A549 (cell line): ENCODE measurements around the gene MED28. TPM values are rescaled to one million over a fixed set of nuclear protein-coding genes. Genes with fewer than 3 reads are reported as not detected.

ENCODE experiments used
- ATAC-seq, 2 experiments: fragments of 200-7000 bp in 1 of 2; fragments of >200 bp in 1 of 2; cut with Nextera tagmentation in 1 of 2; cut with Tn5 transposase in 1 of 2; 3 replicates each; pipeline versions ENCODE4 v1.8.0 to v1.9.1; 2018 to 2020; ENCODE audit warnings: mild to moderate bottlenecking in 1 of 2, moderate library complexity in 1 of 2
- CTCF ChIA-PET: fragments of 300-600 bp; sonication (Branson Sonifier 250); formaldehyde crosslinking; extraction: SDS; loops from one replicate; lab custom pipeline; 2021; ENCODE audit warnings: antibody characterized with exemption, inconsistent platforms; lab: Yijun Ruan, JAX
- POLR2A ChIA-PET: fragments of 350-600 bp; formaldehyde crosslinking; extraction: SDS; loops from one replicate; lab custom pipeline; 2021; ENCODE audit warnings: antibody characterized with exemption, inconsistent platforms; lab: Yijun Ruan, JAX
- DNase-seq, 2 experiments: peaks; one replicate each; pipeline versions ENCODE4 v3.0.0 to v3.0.0-alpha.2; 2011 to 2016; ENCODE audit warnings: low read depth in 1 of 2, low spot score in 1 of 2
- FAIRE-seq: peaks from 2 replicates; lab custom pipeline; 2011; peaks lifted over from hg19 to GRCh38; lab: Jason Lieb, UNC
- H3K27ac ChIP-seq, 2 experiments: fragments of >200 bp; sonication (Bioruptor Twin); formaldehyde crosslinking; 3 replicates each; pipeline ENCODE4 v1.5.1; 2016 to 2017
- H3K4me1 ChIP-seq: fragments of >200 bp; sonication (Bioruptor Twin); formaldehyde crosslinking; 3 replicates; pipeline ENCODE4 v1.6.1; 2016
- H3K4me2 ChIP-seq: fragments of >200 bp; sonication (Bioruptor Twin); formaldehyde crosslinking; 3 replicates; pipeline ENCODE4 v1.6.1; 2016
- H3K4me3 ChIP-seq: fragments of >200 bp; sonication (Bioruptor Twin); formaldehyde crosslinking; 3 replicates; pipeline ENCODE4 v1.5.1; 2016
- H3K9me3 ChIP-seq: fragments of >200 bp; sonication (Bioruptor Twin); formaldehyde crosslinking; 3 replicates; pipeline ENCODE4 v1.6.1; 2016
- BHLHE40 ChIP-seq: IDR thresholded peaks from 2 replicates; pipeline ENCODE4 v1.6.1; 2012; ENCODE audit warnings: low read depth, low read length, inconsistent platforms
- CBX8 ChIP-seq: fragments of 200-600 bp; sonication (generic); IDR thresholded peaks from 2 replicates; pipeline ENCODE4 v1.6.1; 2016
- EHF ChIP-seq: fragments of 250-450 bp; sonication (Bioruptor Pico); IDR thresholded peaks from 2 replicates; pipeline ENCODE4 v1.5.0; 2020; ENCODE audit warnings: mild to moderate bottlenecking
- ESRRA ChIP-seq: fragments of 150-350 bp; IDR thresholded peaks from 2 replicates; pipeline ENCODE4 v1.6.1; 2014; ENCODE audit warnings: mild to moderate bottlenecking, low read length, borderline replicate concordance
- FOSB ChIP-seq: fragments of 250-450 bp; sonication (Bioruptor Pico); IDR thresholded peaks from 2 replicates; pipeline ENCODE4 v1.5.0; 2020; ENCODE audit warnings: mild to moderate bottlenecking, moderate library complexity
- FOXS1 ChIP-seq: fragments of 250-450 bp; sonication (Bioruptor Pico); IDR thresholded peaks from 2 replicates; pipeline ENCODE4 v1.5.0; 2020; ENCODE audit warnings: mild to moderate bottlenecking, moderate library complexity
- GATA3 ChIP-seq: IDR thresholded peaks from 2 replicates; pipeline ENCODE4 v1.6.1; 2012; ENCODE audit warnings: borderline replicate concordance
- HOXA7 ChIP-seq: fragments of 250-450 bp; sonication (Bioruptor Pico); IDR thresholded peaks from 2 replicates; pipeline ENCODE4 v1.5.0; 2020; ENCODE audit warnings: mild to moderate bottlenecking, moderate library complexity
- HOXB13 ChIP-seq: fragments of 250-450 bp; sonication (Bioruptor Pico); IDR thresholded peaks from 2 replicates; pipeline ENCODE4 v1.5.0; 2020; ENCODE audit warnings: low read depth, mild to moderate bottlenecking, moderate library complexity
- JUNB ChIP-seq: fragments of >200 bp; sonication (Bioruptor Twin); formaldehyde crosslinking; IDR thresholded peaks from 2 replicates; pipeline ENCODE4 v1.6.1; 2016
- MAFK ChIP-seq: fragments of 450-650 bp; IDR thresholded peaks from 2 replicates; pipeline ENCODE4 v1.6.1; 2014; ENCODE audit not compliant: partially characterized antibody
- MAZ ChIP-seq: fragments of 150-350 bp; IDR thresholded peaks from 2 replicates; pipeline ENCODE4 v1.6.1; 2014; ENCODE audit warnings: antibody characterized with exemption, low read depth, low read length, borderline replicate concordance
- POLR2AphosphoS2 ChIP-seq: conservative IDR thresholded peaks from 2 replicates; pipeline ENCODE4 v1.6.1; 2012; ENCODE audit warnings: low read length, improper control_type of control experiment, inconsistent platforms
- RAD21 ChIP-seq, 2 experiments: fragments of >200 bp in 1 of 2; sonication (Bioruptor Twin) in 1 of 2; formaldehyde crosslinking in 1 of 2; IDR thresholded peaks in 1 of 2; conservative IDR thresholded peaks in 1 of 2; 2 replicates in 1 of 2; 3 replicates in 1 of 2; pipeline ENCODE4 v1.6.1; 2012 to 2018; ENCODE audit warnings: inconsistent platforms in 1 of 2
- RARB ChIP-seq: fragments of 250-450 bp; sonication (Bioruptor Pico); IDR thresholded peaks from 2 replicates; pipeline ENCODE4 v1.8.0; 2021; ENCODE audit warnings: mild to moderate bottlenecking, moderate library complexity
- RNF2 ChIP-seq: fragments of 200-600 bp; sonication (generic); IDR thresholded peaks from 2 replicates; pipeline ENCODE4 v1.6.1; 2016; ENCODE audit warnings: low read depth, mild to moderate bottlenecking, antibody characterized with exemption, moderate library complexity, borderline replicate concordance
- SREBF2 ChIP-seq: fragments of 450-650 bp; IDR thresholded peaks from 2 replicates; pipeline ENCODE4 v1.6.1; 2014; ENCODE audit warnings: mild to moderate bottlenecking, moderate library complexity
- ZFP36 ChIP-seq: fragments of 450-650 bp; IDR thresholded peaks from 2 replicates; pipeline ENCODE4 v1.6.1; 2014; ENCODE audit warnings: borderline replicate concordance; ENCODE audit not compliant: partially characterized antibody
- WGBS: methylation state at CpG from one replicate; pipeline ENCODE4 v1.1.6; 2017; ENCODE audit errors: missing lambda C conversion rate; 5-methylcytosine and 5-hydroxymethylcytosine counted together
- polyA plus RNA-seq, 4 experiments: library from polyadenylated mRNA; depleted of rRNA in 3 of 4; stranded (reverse); fragments of >200 nt; fragmentation: RNase III in 1 of 4; extraction: RNeasy Plus Mini Kit Qiagen cat#74134 plus additional on column Dnase treatment in 1 of 4; gene quantifications; 2 replicates in 3 of 4; 3 replicates in 1 of 4; pipeline ENCODE4 v1.2.3, GENCODE V29; 2011 to 2017
- TF ChIP-seq, protein P1 (sequence below): fragments of 250-450 bp; sonication (Bioruptor Pico); IDR thresholded peaks from 2 replicates; pipeline ENCODE4 v1.5.0; 2021; ENCODE audit warnings: mild to moderate bottlenecking, moderate library complexity, borderline replicate concordance
- TF ChIP-seq, protein P2 (sequence below): fragments of 450-650 bp; IDR thresholded peaks from 2 replicates; pipeline ENCODE4 v1.6.1; 2014; ENCODE audit warnings: antibody characterized with exemption
- TF ChIP-seq, protein P3 (sequence below): IDR thresholded peaks from 2 replicates; pipeline ENCODE4 v1.6.1; 2012
- TF ChIP-seq, protein P4 (sequence below): IDR thresholded peaks from 2 replicates; pipeline ENCODE4 v1.6.1; 2012; ENCODE audit warnings: low read depth, borderline replicate concordance
- TF ChIP-seq, protein P5 (sequence below): IDR thresholded peaks from 2 replicates; pipeline ENCODE4 v1.6.1; 2012

Gene MED28
- polyA plus RNA-seq, 2 of the 4 experiments (the other 2 are of a cell fraction), result 15.5 to 30.8 TPM

DNA sequence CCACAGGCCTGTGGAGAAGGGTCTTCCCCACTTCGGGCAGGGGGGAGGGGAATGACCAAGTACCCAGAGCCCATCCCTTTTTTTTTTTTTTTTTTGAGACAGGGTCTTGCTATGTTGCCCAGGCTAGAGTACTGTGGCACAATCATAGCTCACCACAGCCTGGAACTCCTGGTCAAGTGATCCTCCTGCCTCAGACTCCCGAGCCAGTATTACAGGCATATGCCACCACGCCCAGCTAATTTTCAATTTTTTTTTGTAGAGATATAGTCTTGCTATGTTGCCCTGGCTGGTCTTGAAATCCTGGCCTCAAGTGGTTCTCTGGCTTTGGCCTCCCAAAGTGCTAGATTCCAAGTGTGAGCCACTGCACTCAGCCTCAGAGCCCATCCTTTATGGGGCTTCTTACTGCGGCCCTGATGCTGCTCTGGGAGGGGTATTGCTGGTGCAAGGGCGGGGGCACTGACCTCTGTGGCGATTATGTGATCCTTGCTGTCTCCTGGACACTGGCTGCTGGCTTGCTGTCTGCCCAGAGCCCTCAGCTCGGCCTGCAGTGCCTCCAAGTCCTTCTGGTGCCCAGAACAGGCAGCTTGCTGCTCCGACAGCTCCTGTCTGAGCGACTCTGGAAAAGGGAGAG is 32.9 kb downstream of the MED28 start:
- no peak for FAIRE-seq
- H3K4me3 ChIP-seq, result no peak overlapping the region
- H3K9me3 ChIP-seq, result peaks cover 6% of the 10 kb centered on the region; the same call in 1 of the 3 replicates
- no peak overlapping the region for H3K4me2 ChIP-seq
- TF ChIP-seq CBX8, result no peak
- no peak for TF ChIP-seq ESRRA
- TF ChIP-seq, protein P1, sequence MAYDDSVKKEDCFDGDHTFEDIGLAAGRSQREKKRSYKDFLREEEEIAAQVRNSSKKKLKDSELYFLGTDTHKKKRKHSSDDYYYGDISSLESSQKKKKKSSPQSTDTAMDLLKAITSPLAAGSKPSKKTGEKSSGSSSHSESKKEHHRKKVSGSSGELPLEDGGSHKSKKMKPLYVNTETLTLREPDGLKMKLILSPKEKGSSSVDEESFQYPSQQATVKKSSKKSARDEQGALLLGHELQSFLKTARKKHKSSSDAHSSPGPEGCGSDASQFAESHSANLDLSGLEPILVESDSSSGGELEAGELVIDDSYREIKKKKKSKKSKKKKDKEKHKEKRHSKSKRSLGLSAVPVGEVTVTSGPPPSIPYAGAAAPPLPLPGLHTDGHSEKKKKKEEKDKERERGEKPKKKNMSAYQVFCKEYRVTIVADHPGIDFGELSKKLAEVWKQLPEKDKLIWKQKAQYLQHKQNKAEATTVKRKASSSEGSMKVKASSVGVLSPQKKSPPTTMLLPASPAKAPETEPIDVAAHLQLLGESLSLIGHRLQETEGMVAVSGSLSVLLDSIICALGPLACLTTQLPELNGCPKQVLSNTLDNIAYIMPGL (CRISPR knock-in tag), result no peak
- TF ChIP-seq MAFK, result no peak
- no peak for TF ChIP-seq JUNB
- TF ChIP-seq FOXS1 (CRISPR knock-in tag), result no peak
- TF ChIP-seq HOXA7 (CRISPR knock-in tag), result no peak
- no peak for TF ChIP-seq POLR2AphosphoS2
- TF ChIP-seq, protein P2, sequence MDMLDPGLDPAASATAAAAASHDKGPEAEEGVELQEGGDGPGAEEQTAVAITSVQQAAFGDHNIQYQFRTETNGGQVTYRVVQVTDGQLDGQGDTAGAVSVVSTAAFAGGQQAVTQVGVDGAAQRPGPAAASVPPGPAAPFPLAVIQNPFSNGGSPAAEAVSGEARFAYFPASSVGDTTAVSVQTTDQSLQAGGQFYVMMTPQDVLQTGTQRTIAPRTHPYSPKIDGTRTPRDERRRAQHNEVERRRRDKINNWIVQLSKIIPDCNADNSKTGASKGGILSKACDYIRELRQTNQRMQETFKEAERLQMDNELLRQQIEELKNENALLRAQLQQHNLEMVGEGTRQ, result no peak
- TF ChIP-seq, all 56 proteins: peak for 0
- no peak for DNase-seq
- POLR2A ChIA-PET, result no interaction called here
- ATAC-seq, result peak in 1 of 2 experiments; percentile 23; a peak in 2 of 6 replicates
- CTCF ChIA-PET, result interaction anchor here (0.6 to 1.0 kb wide), 2 partner anchors 10 to 704 kb away, joined by 3 to 6 read pairs; no protein-coding TSS in a partner anchor
- Histone ChIP-seq H3K27ac (no peak overlapping the region), H3K4me1 (no peaks in the 10 kb centered on the region)
- 43% methylated on average over 7 of the region's 9 CpGs for WGBS

DNA sequence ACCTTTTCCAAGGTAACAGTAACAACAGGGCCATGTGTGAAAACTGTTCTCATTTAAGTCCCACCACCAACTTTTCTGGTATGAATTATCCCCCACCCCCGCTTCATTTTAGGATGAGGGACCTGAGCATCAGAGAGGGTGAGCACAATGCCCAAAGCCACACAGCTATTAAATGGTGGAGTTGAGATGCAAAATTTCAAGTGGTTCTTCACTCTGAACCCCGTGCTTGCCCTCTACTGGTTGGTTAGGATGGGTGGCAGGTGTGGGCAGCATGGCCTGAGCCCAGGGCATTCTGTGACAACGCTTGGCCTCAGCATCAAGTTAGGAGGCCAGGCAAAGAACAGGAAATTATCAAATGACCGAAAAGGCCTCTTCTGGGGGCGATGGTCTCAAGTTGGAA is 33.5 kb downstream of the MED28 start:
- ChIA-PET CTCF (no interaction called here), POLR2A (no interaction called here)
- no peak for FAIRE-seq
- DNase-seq, result peak in 1 of 2 experiments; percentile 11
- no peaks in the 10 kb centered on the region for H3K4me1 ChIP-seq
- no peak overlapping the region for H3K4me2 ChIP-seq
- H3K4me3 ChIP-seq, result no peak overlapping the region
- peak; percentile 63 to 76; a peak in 5 of 6 replicates for ATAC-seq
- TF ChIP-seq CBX8, result no peak
- no peak for TF ChIP-seq RARB (CRISPR knock-in tag)
- peak; percentile 18 for TF ChIP-seq ZFP36
- no peak for TF ChIP-seq FOSB (CRISPR knock-in tag)
- no peaks in the 10 kb centered on the region for H3K9me3 ChIP-seq
- 41% methylated on average over 5 of the region's 5 CpGs for WGBS
- no peak overlapping the region for H3K27ac ChIP-seq

DNA sequence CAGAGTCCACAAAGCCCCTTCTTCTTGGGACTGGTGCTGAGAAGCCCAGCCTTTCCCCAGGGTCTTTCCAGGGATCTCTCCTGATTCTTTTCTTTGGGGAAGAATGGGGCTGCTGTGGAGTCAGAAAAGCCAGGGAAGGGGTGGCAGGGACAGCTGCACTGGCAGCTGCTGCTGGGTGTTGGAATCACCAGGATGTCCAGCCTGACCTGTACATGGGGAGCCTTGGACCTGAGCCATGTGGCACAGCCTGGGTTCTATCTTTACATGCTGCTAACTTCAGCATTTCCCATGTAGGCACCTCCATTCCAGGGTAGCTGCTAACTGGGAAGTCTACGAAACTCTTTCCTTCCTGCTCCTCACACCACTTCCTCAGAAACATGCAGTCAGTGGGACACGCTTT is 36.0 kb downstream of the MED28 start:
- CTCF ChIA-PET, result no interaction called here

More for the DNA sequence above, 36.0 kb downstream of the MED28 start:
- WGBS, result 34% methylated on average over 2 of the region's 2 CpGs
- Histone ChIP-seq H3K4me2 (no peak overlapping the region), H3K27ac (no peak overlapping the region), H3K9me3 (no peaks in the 10 kb centered on the region), H3K4me1 (no peaks in the 10 kb centered on the region), H3K4me3 (no peak overlapping the region)
- no peak for DNase-seq
- POLR2A ChIA-PET, result no interaction called here
- TF ChIP-seq, protein P3, sequence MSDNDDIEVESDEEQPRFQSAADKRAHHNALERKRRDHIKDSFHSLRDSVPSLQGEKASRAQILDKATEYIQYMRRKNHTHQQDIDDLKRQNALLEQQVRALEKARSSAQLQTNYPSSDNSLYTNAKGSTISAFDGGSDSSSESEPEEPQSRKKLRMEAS, result no peak
- TF ChIP-seq HOXB13 (CRISPR knock-in tag) (no peak), RAD21 (conservative IDR thresholded peaks at IDR 0.05 in 1 of 2, IDR thresholded peaks at IDR 0.05 in 1 of 2) (no peak), GATA3 (no peak), RNF2 (no peak), EHF (CRISPR knock-in tag) (no peak), SREBF2 (no peak), MAZ (no peak), BHLHE40 (no peak)
- TF ChIP-seq, protein P4, sequence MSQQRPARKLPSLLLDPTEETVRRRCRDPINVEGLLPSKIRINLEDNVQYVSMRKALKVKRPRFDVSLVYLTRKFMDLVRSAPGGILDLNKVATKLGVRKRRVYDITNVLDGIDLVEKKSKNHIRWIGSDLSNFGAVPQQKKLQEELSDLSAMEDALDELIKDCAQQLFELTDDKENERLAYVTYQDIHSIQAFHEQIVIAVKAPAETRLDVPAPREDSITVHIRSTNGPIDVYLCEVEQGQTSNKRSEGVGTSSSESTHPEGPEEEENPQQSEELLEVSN, result no peak
- TF ChIP-seq, protein P5, sequence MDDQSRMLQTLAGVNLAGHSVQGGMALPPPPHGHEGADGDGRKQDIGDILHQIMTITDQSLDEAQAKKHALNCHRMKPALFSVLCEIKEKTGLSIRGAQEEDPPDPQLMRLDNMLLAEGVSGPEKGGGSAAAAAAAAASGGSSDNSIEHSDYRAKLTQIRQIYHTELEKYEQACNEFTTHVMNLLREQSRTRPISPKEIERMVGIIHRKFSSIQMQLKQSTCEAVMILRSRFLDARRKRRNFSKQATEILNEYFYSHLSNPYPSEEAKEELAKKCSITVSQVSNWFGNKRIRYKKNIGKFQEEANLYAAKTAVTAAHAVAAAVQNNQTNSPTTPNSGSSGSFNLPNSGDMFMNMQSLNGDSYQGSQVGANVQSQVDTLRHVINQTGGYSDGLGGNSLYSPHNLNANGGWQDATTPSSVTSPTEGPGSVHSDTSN, result no peak
- ATAC-seq, result no peak
- no peak for FAIRE-seq
